Endodermal cell (in vitro differentiated cells): Measurements from ENCODE around the gene TACR1. TPM values are rescaled to one million over a fixed set of nuclear protein-coding genes. Genes with fewer than 3 reads are reported as not detected.

ENCODE experiments used
- DNase-seq: peaks from one replicate; pipeline ENCODE4 v3.0.0-alpha.2; 2017
- H3K27ac ChIP-seq: 2 replicates; pipeline ENCODE4 v1.5.1; 2013; ENCODE audit warnings: mild to moderate bottlenecking, low read depth, low read length, moderate library complexity
- H3K27me3 ChIP-seq: 2 replicates; pipeline ENCODE4 v1.6.1; 2013; ENCODE audit warnings: mild to moderate bottlenecking, low read length, moderate library complexity; ENCODE audit not compliant: insufficient read depth, control insufficient read depth, poor library complexity, severe bottlenecking
- H3K36me3 ChIP-seq: 2 replicates; pipeline ENCODE4 v1.7.0; 2013; ENCODE audit warnings: mild to moderate bottlenecking, low read length, moderate library complexity; ENCODE audit not compliant: control insufficient read depth, insufficient read depth
- H3K4me1 ChIP-seq: one replicate; pipeline ENCODE4 v1.7.0; 2013; ENCODE audit warnings: low read length; ENCODE audit not compliant: control insufficient read depth, insufficient read depth
- H3K4me3 ChIP-seq: 2 replicates; pipeline ENCODE4 v1.5.1; 2013; ENCODE audit warnings: mild to moderate bottlenecking, low read length, moderate library complexity
- H3K9ac ChIP-seq: 2 replicates; pipeline ENCODE4 v1.6.1; 2013; ENCODE audit warnings: mild to moderate bottlenecking, low read length, moderate library complexity; ENCODE audit not compliant: poor library complexity, severe bottlenecking; ENCODE audit errors: extremely low read depth
- H3K9me3 ChIP-seq: 2 replicates; pipeline ENCODE4 v1.6.1; 2013; ENCODE audit warnings: mild to moderate bottlenecking, low read length, moderate library complexity; ENCODE audit not compliant: control insufficient read depth
- H3K27ac Mint-ChIP-seq: 2 replicates; pipeline ENCODE4 v1.8.0; 2020; ENCODE audit warnings: mixed read lengths
- H3K27me3 Mint-ChIP-seq: 2 replicates; pipeline ENCODE4 v1.8.0; 2021; ENCODE audit warnings: mild to moderate bottlenecking, mixed read lengths; ENCODE audit not compliant: insufficient read depth
- H3K36me3 Mint-ChIP-seq: 2 replicates; pipeline ENCODE4 v1.8.0; 2020; ENCODE audit warnings: low read depth, mixed read lengths
- H3K4me1 Mint-ChIP-seq: 2 replicates; pipeline ENCODE4 v1.8.0; 2020; ENCODE audit warnings: mixed read lengths
- H3K4me3 Mint-ChIP-seq: 2 replicates; pipeline ENCODE4 v1.8.0; 2020; ENCODE audit warnings: mild to moderate bottlenecking, moderate library complexity, mixed read lengths
- H3K9me3 Mint-ChIP-seq: 2 replicates; pipeline ENCODE4 v1.8.0; 2020; ENCODE audit warnings: mild to moderate bottlenecking, mixed read lengths
- CTCF ChIP-seq: fragments of 200-600 bp; sonication (generic); conservative IDR thresholded peaks from 2 replicates; pipeline ENCODE4 v1.5.0; 2021; ENCODE audit warnings: antibody characterized with exemption, mild to moderate bottlenecking
- WGBS, 2 experiments: methylation state at CpG; one replicate each; pipeline versions ENCODE4 v1.1.5 to v1.1.7; 2013; ENCODE audit warnings: missing lambda C conversion rate in 2 of 2, mixed read lengths in 1 of 2; ENCODE audit not compliant: insufficient coverage in 1 of 2, insufficient read length in 1 of 2; 5-methylcytosine and 5-hydroxymethylcytosine counted together
- total RNA-seq, 2 donors: library from RNA; stranded (reverse); fragmentation: NEBNext Ultra II Directional in 1 of 2; extraction: Animal tissue kit (Norgen Biotek cat#: 25700) in 1 of 2; gene quantifications; 2 replicates in 1 of 2; 3 replicates in 1 of 2; pipeline ENCODE4 v1.2.1, GENCODE V29; 2021

The TACR1 gene
- total RNA-seq, 2 donors from 2014 or later, result 0.09 to 0.69 TPM

- H3K4me1 Mint-ChIP-seq, result peaks cover 23% of the 10 kb centered on the region
- no peak for TF ChIP-seq CTCF
- Histone ChIP-seq H3K9me3 (peaks cover 21% of the 10 kb centered on the region), H3K27ac (no peak overlapping the region), H3K4me1 (no peaks in the 10 kb centered on the region), H3K4me3 (no peak overlapping the region), H3K9ac (no peak overlapping the region), H3K27me3 (peaks cover 98% of the 10 kb centered on the region), H3K36me3 (no peaks in the 10 kb centered on the region)
- H3K27ac Mint-ChIP-seq, result no peak overlapping the region
- peaks cover 5% of the 10 kb centered on the region for H3K9me3 Mint-ChIP-seq
- WGBS, 2 experiments, result 22 to 27% methylated on average over 3 of the region's 3 CpGs
- no peaks in the 10 kb centered on the region for H3K36me3 Mint-ChIP-seq
- no peak overlapping the region for H3K4me3 Mint-ChIP-seq
- peaks cover 51% of the 10 kb centered on the region for H3K27me3 Mint-ChIP-seq
- peak; percentile 65 for DNase-seq
Observed at GRCh38 chr2:75175456-75175855, 23.9 kb downstream of the TACR1 start.

GRCh38 chr2:75174981-75175380 lies 24.3 kb downstream of the TACR1 start:
- H3K4me1 Mint-ChIP-seq, result peaks cover 23% of the 10 kb centered on the region
- H3K27me3 ChIP-seq, result peaks cover 98% of the 10 kb centered on the region

GRCh38 chr2:75174519-75174918 lies 24.8 kb downstream of the TACR1 start:
- H3K27me3 ChIP-seq, result peaks cover 98% of the 10 kb centered on the region
- Mint-ChIP-seq H3K36me3 (no peaks in the 10 kb centered on the region), H3K27me3 (peaks cover 59% of the 10 kb centered on the region), H3K4me1 (peaks cover 23% of the 10 kb centered on the region), H3K9me3 (peaks cover 12% of the 10 kb centered on the region), H3K4me3 (no peak overlapping the region), H3K27ac (no peak overlapping the region)
- no peaks in the 10 kb centered on the region for H3K4me1 ChIP-seq
- WGBS, 2 experiments, result 27% methylated on average over 2 of the region's 2 CpGs; no CpG with 5 or more reads in 1 of the 2 experiments
- no peaks in the 10 kb centered on the region for H3K36me3 ChIP-seq
- DNase-seq, result no peak
- H3K9ac ChIP-seq, result no peak overlapping the region
- H3K9me3 ChIP-seq, result peaks cover 30% of the 10 kb centered on the region
- TF ChIP-seq CTCF, result no peak
- no peak overlapping the region for H3K4me3 ChIP-seq
- H3K27ac ChIP-seq, result no peak overlapping the region

More at GRCh38 chr2:75174981-75175380, 24.3 kb downstream of the TACR1 start:
- no peak for TF ChIP-seq CTCF
- DNase-seq, result no peak
- Mint-ChIP-seq H3K27ac (no peak overlapping the region), H3K36me3 (no peaks in the 10 kb centered on the region), H3K4me3 (no peak overlapping the region), H3K27me3 (peaks cover 56% of the 10 kb centered on the region), H3K9me3 (peaks cover 9% of the 10 kb centered on the region)
- Histone ChIP-seq H3K9me3 (peaks cover 25% of the 10 kb centered on the region), H3K4me1 (no peaks in the 10 kb centered on the region), H3K36me3 (no peaks in the 10 kb centered on the region), H3K27ac (no peak overlapping the region), H3K9ac (no peak overlapping the region), H3K4me3 (no peak overlapping the region)
- WGBS, 2 experiments, result 78% methylated on average over 1 of the region's 2 CpGs; no CpG with 5 or more reads in 1 of the 2 experiments
